Left ventricle myocardium inferior (tissue), 1 donor: ENCODE results near the gene GABRG3. TPM values are rescaled to one million over a fixed set of nuclear protein-coding genes. Genes with fewer than 3 reads are reported as not detected.

Experiments
- DNase-seq: peaks from one replicate; pipeline ENCODE4 v3.0.0-alpha.2; 2020
- H3K27ac ChIP-seq: fragments of 200-600 bp; replicated peaks from 2 replicates; pipeline ENCODE4 v1.8.0; 2021
- H3K27me3 ChIP-seq: fragments of 200-600 bp; 2 replicates; pipeline ENCODE4 v1.8.0; 2021; ENCODE audit warnings: low read depth
- H3K36me3 ChIP-seq: fragments of 200-600 bp; 2 replicates; pipeline ENCODE4 v1.8.0; 2021
- H3K4me1 ChIP-seq: fragments of 200-600 bp; 2 replicates; pipeline ENCODE4 v1.8.0; 2021
- H3K4me3 ChIP-seq: fragments of 200-600 bp; 2 replicates; pipeline ENCODE4 v1.8.0; 2021; ENCODE audit warnings: mild to moderate bottlenecking, moderate library complexity
- H3K9me3 ChIP-seq: fragments of 200-600 bp; replicated peaks from 2 replicates; pipeline ENCODE4 v1.8.0; 2021
- intact Hi-C: fragments of 100-400 bp; cut with micrococcal nuclease; formaldehyde crosslinking; loops from one replicate; pipeline ENCODE4 v1.11.0; 2022
- total RNA-seq: library from RNA; stranded (reverse); fragmentation: NEBNext Ultra II Directional; extraction: Animal tissue kit (Norgen Biotek cat#: 25700); gene quantifications from one replicate; pipeline ENCODE4 v1.2.1, GENCODE V29; 2021
- TF ChIP-seq, protein P1 (sequence below): fragments of 200-600 bp; IDR thresholded peaks from 2 replicates; pipeline ENCODE4 v1.8.0; 2021; ENCODE audit warnings: antibody characterized with exemption, mild to moderate bottlenecking, borderline replicate concordance
- donor health status: DM: no; HTN: yes; CAD: no; lungs with severe emphysema.

GABRG3 gene
- total RNA-seq, 1 donor from 2014 or later: not detected

DNA sequence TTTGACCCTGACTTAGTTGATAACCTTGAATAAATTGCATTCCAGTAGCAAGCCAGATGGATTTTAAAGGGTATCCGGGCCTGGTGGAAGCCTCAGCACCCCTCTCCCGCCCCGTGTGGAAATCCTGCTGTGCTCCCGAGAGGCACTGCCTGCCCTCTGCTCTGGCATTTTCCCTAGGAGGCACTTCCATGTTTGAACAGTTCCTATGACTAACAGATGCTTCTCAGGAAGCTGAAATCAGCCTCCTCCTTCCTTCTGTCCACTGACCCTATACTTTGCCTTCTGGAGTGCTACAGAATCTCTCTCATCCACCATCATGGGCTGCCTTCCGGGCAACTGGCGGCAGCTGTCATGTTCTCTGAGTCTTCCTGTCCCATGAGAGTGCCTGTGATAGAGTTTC lies 90.8 kb downstream of the GABRG3 start:
- Histone ChIP-seq H3K9me3 (peaks cover 2% of the 10 kb centered on the region), H3K4me3 (no peak overlapping the region), H3K27ac (no peak overlapping the region), H3K27me3 (peaks cover 7% of the 10 kb centered on the region), H3K36me3 (no peaks in the 10 kb centered on the region), H3K4me1 (no peaks in the 10 kb centered on the region)
- TF ChIP-seq, protein P1, sequence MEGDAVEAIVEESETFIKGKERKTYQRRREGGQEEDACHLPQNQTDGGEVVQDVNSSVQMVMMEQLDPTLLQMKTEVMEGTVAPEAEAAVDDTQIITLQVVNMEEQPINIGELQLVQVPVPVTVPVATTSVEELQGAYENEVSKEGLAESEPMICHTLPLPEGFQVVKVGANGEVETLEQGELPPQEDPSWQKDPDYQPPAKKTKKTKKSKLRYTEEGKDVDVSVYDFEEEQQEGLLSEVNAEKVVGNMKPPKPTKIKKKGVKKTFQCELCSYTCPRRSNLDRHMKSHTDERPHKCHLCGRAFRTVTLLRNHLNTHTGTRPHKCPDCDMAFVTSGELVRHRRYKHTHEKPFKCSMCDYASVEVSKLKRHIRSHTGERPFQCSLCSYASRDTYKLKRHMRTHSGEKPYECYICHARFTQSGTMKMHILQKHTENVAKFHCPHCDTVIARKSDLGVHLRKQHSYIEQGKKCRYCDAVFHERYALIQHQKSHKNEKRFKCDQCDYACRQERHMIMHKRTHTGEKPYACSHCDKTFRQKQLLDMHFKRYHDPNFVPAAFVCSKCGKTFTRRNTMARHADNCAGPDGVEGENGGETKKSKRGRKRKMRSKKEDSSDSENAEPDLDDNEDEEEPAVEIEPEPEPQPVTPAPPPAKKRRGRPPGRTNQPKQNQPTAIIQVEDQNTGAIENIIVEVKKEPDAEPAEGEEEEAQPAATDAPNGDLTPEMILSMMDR: no peak
- intact Hi-C loops: no loop called here
- no peak for DNase-seq

DNA sequence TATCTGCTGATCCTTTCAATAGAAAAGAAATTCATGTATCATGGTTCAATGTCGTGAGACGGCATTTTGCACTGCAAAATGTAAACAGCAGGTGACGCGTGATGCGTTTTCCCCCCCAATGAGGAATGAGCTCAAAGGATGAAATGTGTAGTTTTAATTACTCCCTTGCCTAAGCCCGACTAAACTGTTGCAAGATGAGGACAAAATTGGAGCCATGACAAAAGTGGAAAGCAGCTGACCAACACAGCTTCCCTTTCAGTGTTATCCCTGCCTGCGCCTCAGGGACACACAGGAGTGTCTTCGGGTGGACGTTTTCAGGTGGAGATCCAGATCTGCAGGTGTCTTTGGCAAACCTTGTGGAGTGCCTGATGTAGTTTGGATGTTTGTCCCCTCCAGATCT lies 92.0 kb downstream of the GABRG3 start:
- no peak overlapping the region for H3K27ac ChIP-seq
- no peak for DNase-seq
- no peaks in the 10 kb centered on the region for H3K36me3 ChIP-seq
- TF ChIP-seq, protein P1: no peak
- intact Hi-C loops: no loop called here
- H3K27me3 ChIP-seq: peaks cover 7% of the 10 kb centered on the region
- H3K9me3 ChIP-seq: peaks cover 14% of the 10 kb centered on the region
- no peak overlapping the region for H3K4me3 ChIP-seq
- H3K4me1 ChIP-seq: no peaks in the 10 kb centered on the region

DNA sequence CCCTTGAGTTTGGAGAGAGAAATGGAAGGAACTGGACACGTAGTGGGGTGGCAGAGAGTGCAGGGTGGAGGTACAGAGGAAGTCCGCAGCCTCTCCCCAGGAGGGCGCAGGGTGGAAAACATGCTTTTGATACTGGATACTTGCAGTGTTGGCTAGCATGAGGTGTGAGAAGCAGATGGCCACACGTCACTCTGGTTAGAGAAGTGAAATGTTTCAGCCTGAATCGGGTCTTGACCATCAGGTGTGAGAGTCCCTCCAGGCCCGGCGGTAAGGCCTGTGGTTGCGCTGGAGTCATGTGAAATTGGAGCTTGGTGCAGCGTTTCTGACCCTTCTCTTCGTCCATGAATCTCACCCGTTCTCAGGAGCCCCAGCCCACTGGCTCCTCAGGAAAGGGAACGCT lies 93.1 kb downstream of the GABRG3 start:
- no peak for DNase-seq
- peaks cover 7% of the 10 kb centered on the region for H3K27me3 ChIP-seq
- intact Hi-C loops: no loop called here
- no peak overlapping the region for H3K4me3 ChIP-seq
- no peaks in the 10 kb centered on the region for H3K36me3 ChIP-seq
- H3K27ac ChIP-seq: no peak overlapping the region
- no peaks in the 10 kb centered on the region for H3K4me1 ChIP-seq
- H3K9me3 ChIP-seq: peaks cover 26% of the 10 kb centered on the region
- TF ChIP-seq, protein P1: no peak

DNA sequence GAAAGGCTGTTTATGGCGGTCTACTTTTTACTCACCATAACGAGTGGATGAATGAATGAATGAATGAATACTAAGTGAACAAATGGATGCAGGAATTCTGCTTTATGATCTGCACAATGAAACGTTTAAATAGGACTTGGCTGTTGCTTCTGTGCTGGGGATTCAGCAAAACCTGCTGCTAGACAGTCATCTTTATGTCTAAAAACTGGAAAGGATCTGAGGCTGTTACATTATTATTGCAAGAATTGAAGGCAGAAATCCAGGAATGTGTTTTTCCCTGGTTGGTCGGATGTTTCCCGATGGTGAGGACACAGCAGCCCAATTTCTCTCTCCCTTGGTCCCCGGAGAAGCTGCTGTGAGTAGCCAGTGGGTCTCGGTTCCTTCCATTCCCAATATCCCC lies 94.2 kb downstream of the GABRG3 start:
- TF ChIP-seq, protein P1: no peak
- intact Hi-C loops: no loop called here
- no peak for DNase-seq
- Histone ChIP-seq H3K4me3 (no peak overlapping the region), H3K27me3 (peaks cover 7% of the 10 kb centered on the region), H3K27ac (no peak overlapping the region), H3K9me3 (peaks cover 30% of the 10 kb centered on the region), H3K36me3 (no peaks in the 10 kb centered on the region), H3K4me1 (no peaks in the 10 kb centered on the region)

DNA sequence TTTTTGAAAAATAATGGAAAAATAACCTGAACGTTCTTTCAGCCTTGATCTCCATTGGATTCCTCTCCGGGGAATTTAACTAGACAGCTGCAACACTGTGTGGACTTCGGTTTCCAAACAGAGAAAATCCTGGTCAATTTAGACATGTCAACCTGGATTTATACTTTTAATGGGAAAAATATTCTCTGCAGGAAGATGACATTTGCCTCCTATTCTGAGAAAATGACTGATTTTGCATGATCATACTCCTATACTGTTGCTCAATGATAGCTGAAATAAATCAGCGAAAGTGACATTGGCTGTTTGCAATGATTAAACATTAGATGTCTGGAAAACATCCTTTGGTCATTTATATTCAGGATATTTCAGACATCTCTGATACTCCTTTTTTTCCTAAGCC lies 94.8 kb downstream of the GABRG3 start:
- no peaks in the 10 kb centered on the region for H3K36me3 ChIP-seq
- no peak overlapping the region for H3K4me3 ChIP-seq
- TF ChIP-seq, protein P1: no peak
- no peaks in the 10 kb centered on the region for H3K4me1 ChIP-seq
- H3K9me3 ChIP-seq: peaks cover 30% of the 10 kb centered on the region
- H3K27ac ChIP-seq: no peak overlapping the region
- peaks cover 7% of the 10 kb centered on the region for H3K27me3 ChIP-seq
- intact Hi-C loops: no loop called here
- DNase-seq: no peak

DNA sequence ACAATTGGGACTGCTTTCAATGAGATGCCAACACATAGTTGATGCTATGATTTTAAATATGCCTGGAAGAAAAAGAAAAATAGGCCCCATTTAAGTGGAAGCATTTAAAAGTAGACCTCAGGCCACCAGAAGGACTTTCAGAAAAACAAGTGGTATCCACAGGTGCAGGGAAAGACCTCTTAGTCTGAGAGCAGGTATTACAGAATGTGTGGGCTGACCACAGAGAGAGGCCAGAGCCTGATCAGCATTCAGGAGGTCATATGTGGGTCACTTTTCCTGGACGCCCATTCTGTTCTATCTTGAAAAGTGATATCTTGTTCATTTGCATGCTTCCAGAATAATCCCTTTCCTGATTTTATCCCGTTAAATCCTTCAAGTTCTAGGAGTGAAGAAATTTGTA lies 95.5 kb downstream of the GABRG3 start:
- no peak overlapping the region for H3K27ac ChIP-seq
- intact Hi-C loops: no loop called here
- H3K27me3 ChIP-seq: peaks cover 7% of the 10 kb centered on the region
- no peak overlapping the region for H3K4me3 ChIP-seq
- DNase-seq: no peak
- no peaks in the 10 kb centered on the region for H3K36me3 ChIP-seq
- H3K4me1 ChIP-seq: no peaks in the 10 kb centered on the region
- peaks cover 30% of the 10 kb centered on the region for H3K9me3 ChIP-seq
- TF ChIP-seq, protein P1: no peak
